ENCODE data around the gene TMEM141. TPM values are rescaled to one million over a fixed set of nuclear protein-coding genes. Genes with fewer than 3 reads are reported as not detected.

Gene TMEM141
- total RNA-seq, 2 donors from 2014 or later: 16.5 to 21.8 TPM

DNA sequence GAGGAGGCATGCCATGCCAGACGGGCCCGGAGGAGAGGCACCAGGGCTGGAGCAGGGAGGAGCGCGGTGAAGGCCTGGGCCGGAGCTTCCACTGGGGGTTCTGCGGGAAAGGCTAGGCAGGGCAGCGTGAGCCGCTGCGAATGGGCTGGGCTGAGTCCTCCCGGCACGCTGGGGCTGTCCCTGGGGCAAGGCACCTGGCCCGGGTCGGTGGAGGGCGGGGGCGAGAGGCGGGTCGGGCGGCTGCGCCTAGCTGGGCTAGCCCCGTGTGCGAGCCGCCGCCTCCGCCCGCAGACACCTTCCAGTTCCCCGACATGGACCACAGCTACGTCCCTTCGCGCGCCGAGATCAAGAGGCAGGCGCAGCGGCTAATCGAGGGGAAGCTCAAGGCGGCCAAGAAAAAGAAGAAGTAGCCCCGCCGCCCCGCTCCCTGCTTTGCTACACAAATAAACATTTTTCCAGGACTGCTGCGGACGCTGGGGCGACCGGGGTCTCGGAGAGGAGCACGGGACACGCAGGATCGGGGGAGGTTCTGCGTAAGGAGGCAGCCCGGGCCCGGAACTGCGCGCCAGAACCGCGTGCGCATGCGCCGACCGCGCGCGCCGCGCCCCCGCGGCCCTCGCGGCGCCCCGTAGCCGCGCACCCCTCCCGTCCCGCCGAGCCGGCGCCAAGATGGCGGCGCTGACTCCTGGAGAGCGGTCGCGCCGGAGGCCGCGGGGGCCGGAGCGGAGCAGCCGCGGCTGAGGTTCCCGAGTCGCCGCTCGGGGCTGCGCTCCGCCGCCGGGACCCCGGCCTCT, 16.3 kb downstream of the TMEM141 start, which contains the start of gene RABL6:
Gene RABL6, plus strand, starts transcription at position 668 of the 794 bp plus-strand sequence. CDS start 249 bp downstream, outside the sequence.
- peak; percentile 91 for ATAC-seq
- H3K4me1 Mint-ChIP-seq: peaks cover 10% of the 10 kb centered on the region
- DNase-seq: peak; percentile 78 to 83 (median 82)

DNA sequence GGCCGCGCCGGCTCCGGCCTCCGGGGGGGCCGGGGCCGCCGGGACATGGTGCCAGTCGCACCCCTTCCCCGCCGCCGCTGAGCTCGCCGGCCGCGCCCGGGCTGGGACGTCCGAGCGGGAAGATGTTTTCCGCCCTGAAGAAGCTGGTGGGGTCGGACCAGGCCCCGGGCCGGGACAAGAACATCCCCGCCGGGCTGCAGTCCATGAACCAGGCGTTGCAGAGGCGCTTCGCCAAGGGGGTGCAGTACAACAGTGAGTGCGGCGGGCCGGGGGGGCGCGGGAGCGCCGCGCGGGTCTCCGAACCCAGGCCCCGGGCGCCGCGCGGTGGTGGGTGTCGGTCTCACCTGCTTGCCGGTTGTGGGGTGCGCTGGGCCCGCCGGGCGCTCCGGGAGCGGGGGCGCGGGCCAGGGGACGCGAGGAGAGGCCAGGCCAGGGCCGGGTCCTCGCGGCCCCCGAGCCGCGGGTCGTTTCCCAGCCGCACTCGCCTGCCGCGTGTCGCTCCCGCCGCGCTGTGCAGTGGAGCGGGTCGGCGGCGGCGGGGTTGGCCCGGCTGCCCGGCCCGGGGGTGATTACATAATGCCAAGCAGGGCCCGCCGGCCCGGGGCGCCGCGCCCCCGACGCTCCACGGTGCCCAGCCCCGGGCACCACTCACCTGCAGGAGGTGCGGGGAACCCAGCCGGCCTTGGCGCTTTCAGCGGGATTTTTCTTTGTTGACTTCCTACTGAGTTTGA, 17.1 kb downstream of the TMEM141 start:
- peak overlapping the region; percentile 83 for H3K27ac Mint-ChIP-seq
- H3K4me1 Mint-ChIP-seq: peaks cover 17% of the 10 kb centered on the region
- ATAC-seq (peak; percentile 53), DNase-seq (peak; percentile 39 to 40 (median 39))
- H3K27me3 Mint-ChIP-seq: no peaks in the 10 kb centered on the region
- peaks cover 2% of the 10 kb centered on the region for H3K36me3 Mint-ChIP-seq (ENCODE audit: low read depth)
- H3K9me3 ChIP-seq (ENCODE audit: control insufficient read depth, low read length, poor library complexity, severe bottlenecking): no peaks in the 10 kb centered on the region
- H3K4me3 Mint-ChIP-seq: peak overlapping the region; percentile 90

More for the DNA sequence above, 16.3 kb downstream of the TMEM141 start, which contains the start of gene RABL6:
- Mint-ChIP-seq H3K27me3 (no peaks in the 10 kb centered on the region), H3K36me3 (ENCODE audit: low read depth) (peaks cover 2% of the 10 kb centered on the region), H3K4me3 (peak within 1 kb of the TSS; percentile 90), H3K27ac (peak within 1 kb of the TSS; percentile 83)
- no peaks in the 10 kb centered on the region for H3K9me3 ChIP-seq (ENCODE audit: control insufficient read depth, low read length, poor library complexity, severe bottlenecking)

DNA sequence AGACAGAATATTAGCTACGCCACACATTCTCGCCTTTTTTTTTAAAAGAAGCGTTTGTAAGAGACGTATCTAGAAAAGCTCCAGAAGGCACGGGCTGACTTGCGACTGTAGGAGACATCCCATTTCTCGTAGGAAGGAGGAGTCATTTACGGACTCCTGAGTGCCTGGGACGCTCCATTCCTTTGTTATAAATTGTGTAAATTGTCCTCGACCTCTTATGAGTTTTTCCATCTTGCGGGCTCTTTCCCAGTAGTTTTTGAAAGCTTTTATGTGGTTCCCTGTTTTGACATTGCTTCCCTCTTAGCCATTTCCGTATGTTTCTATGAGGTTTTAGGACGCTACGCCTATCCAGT, 17.6 kb downstream of the TMEM141 start:
- DNase-seq: no peak
- Mint-ChIP-seq H3K27ac (peak overlapping the region; percentile 83), H3K4me3 (peak overlapping the region; percentile 87)

DNA sequence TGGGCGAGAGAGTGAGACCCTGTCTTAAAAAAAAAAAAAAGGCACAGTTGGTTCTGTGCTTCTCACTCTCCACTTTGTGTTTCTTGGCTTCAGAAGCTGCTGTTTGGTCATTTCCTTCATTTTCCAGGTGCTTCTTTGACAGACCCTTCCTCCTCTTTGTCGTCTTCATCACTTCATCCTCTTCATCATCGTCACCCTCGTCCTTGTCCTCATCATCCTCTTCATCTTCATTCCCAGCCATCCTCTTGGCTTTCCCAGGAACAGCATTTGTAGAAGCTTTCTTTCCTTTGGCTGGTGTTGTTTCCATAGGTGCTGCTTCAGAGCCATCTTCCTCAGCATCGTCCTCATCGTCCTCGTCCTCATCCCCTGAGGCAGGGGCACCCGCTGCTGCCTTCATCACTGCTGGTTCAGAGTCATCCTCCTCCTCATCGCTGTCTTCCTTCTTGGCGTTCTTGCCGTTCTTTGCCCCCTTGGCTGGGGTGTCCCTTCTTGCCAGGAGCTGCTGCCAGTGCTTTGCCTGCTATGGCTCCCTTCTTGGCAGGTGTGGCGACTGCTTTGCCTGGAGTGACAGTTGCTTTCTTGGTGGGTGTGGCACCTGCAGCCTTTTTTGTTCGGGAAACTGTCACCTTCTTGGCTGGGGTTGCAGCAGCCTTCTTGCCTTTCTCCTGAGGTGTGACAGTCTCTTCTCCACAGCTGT, 23.7 kb downstream of the TMEM141 start:
- DNase-seq (no peak), ATAC-seq (no peak)
- H3K36me3 Mint-ChIP-seq (ENCODE audit: low read depth): peaks cover 5% of the 10 kb centered on the region
- peak overlapping the region; percentile 34 for H3K27ac Mint-ChIP-seq
- H3K27me3 Mint-ChIP-seq: no peaks in the 10 kb centered on the region
- H3K9me3 ChIP-seq (ENCODE audit: control insufficient read depth, low read length, poor library complexity, severe bottlenecking): no peaks in the 10 kb centered on the region
- no peak overlapping the region for H3K4me3 Mint-ChIP-seq
- peaks cover 24% of the 10 kb centered on the region for H3K4me1 Mint-ChIP-seq

More for the DNA sequence above, 17.6 kb downstream of the TMEM141 start:
- no peak for ATAC-seq
- Mint-ChIP-seq H3K27me3 (no peaks in the 10 kb centered on the region), H3K36me3 (ENCODE audit: low read depth) (no peaks in the 10 kb centered on the region), H3K4me1 (peaks cover 16% of the 10 kb centered on the region)
- H3K9me3 ChIP-seq (ENCODE audit: control insufficient read depth, low read length, poor library complexity, severe bottlenecking): no peaks in the 10 kb centered on the region

DNA sequence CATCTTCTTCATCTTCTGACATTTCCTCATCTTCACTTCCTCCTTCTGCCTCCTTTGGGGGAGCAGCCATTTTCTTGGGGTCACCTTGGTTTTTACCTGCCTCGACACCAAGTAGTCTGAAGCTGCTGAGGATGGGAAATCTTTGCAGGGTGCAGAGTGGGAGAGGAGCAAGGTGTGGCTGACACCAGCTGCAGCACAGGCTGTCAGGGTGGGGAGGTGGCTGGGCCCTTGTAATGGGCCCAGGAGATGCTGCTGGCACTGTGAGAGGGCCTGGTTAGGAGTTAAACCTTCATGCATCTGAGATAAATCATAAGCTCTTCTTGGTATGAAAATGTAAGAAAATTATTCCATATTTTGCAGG, 24.3 kb downstream of the TMEM141 start:
- Mint-ChIP-seq H3K4me3 (no peak overlapping the region), H3K27ac (peak overlapping the region; percentile 34), H3K4me1 (peaks cover 24% of the 10 kb centered on the region)

DNA sequence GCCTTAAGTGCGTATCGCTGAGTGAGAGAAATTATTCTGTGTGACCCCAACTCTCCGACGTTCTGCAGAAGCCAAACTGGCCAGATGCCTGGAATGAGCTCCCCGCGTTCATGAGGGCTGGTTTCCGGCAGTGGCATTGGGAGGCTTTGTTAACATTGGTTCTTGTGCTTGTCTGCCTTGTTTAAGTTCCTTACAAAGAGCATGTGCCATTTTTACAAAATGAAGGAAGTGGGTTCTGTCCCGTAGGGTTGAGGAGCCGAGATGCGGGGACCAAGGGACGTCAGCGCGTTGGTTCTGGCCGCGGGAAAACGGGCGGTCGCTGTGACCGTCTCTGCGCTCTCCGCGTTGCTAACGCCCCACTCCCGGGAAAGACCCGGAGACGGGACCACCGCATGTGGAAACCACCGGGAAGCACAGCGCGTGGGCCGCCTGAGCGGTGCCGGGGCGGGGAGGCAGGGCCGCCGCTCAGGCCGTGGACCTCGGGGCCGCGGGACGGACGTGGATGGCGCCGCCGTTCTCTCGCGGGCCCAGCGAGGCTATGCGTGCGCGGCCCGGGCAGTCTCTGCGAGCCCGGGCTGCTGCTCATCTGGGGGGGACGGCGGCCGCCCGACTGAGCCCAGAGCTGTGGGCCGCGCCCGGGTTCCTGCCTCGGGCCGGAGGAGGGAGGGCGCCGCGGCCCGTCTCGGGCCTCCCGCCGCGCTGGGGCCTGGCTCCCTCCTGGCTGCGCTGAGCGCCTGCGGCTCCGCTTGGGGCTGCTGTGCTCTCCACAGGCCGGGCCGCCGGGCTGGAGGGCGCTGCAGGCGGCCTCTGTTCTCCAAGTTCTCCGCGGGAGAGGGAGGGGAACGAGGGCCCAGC, 30.1 kb downstream of the TMEM141 start:
- Mint-ChIP-seq H3K27ac (no peak overlapping the region), H3K27me3 (no peaks in the 10 kb centered on the region), H3K36me3 (ENCODE audit: low read depth) (peaks cover 3% of the 10 kb centered on the region), H3K4me1 (peaks cover 7% of the 10 kb centered on the region), H3K4me3 (peak overlapping the region; percentile 21)
- ATAC-seq: no peak
- no peak for DNase-seq
- no peaks in the 10 kb centered on the region for H3K9me3 ChIP-seq (ENCODE audit: control insufficient read depth, low read length, poor library complexity, severe bottlenecking)

More for the DNA sequence above, 24.3 kb downstream of the TMEM141 start:
- ATAC-seq (no peak), DNase-seq (no peak)
- Mint-ChIP-seq H3K36me3 (ENCODE audit: low read depth) (peaks cover 5% of the 10 kb centered on the region), H3K27me3 (no peaks in the 10 kb centered on the region)
- no peaks in the 10 kb centered on the region for H3K9me3 ChIP-seq (ENCODE audit: control insufficient read depth, low read length, poor library complexity, severe bottlenecking)

DNA sequence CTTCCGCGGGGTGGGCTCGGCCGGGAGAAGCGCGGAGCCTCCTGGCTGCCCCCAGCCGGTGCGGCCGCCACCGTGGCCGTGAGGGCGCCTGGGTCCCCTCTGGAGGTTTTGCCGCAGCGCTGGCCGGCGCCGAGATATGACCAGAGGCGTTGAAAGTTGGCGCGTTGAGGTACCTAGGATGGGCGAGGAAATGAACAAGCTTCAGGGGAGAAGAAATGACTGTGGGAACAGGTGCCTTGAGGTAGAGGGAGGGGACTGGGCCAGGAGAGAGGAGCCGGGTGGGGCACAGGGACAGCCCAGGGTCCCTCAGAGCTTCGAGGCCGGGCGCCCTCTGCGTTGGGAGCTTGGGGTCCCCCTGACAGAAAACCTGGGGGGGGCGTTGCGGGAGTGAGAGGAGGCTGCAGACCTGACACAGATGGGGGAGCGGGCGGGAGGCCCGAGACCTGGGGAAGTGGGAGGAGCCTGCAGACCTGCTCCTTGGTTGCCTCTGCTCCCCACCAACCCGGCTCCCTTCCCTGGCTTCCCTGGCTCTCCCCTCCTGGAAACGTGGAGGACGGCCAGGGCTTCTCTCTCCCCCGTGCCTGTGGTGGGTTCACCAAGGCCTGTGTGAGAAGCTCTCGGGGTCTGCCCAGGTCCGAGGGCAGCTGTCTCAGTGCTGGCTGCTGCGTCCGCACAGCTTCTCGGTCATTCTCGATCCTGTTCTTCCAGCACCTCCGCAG, 30.8 kb downstream of the TMEM141 start:
- H3K9me3 ChIP-seq (ENCODE audit: control insufficient read depth, low read length, poor library complexity, severe bottlenecking): no peaks in the 10 kb centered on the region
- Mint-ChIP-seq H3K27me3 (no peaks in the 10 kb centered on the region), H3K4me3 (no peak overlapping the region), H3K4me1 (peaks cover 7% of the 10 kb centered on the region), H3K27ac (no peak overlapping the region), H3K36me3 (ENCODE audit: low read depth) (peaks cover 1% of the 10 kb centered on the region)
- DNase-seq: no peak
- ATAC-seq: no peak

DNA sequence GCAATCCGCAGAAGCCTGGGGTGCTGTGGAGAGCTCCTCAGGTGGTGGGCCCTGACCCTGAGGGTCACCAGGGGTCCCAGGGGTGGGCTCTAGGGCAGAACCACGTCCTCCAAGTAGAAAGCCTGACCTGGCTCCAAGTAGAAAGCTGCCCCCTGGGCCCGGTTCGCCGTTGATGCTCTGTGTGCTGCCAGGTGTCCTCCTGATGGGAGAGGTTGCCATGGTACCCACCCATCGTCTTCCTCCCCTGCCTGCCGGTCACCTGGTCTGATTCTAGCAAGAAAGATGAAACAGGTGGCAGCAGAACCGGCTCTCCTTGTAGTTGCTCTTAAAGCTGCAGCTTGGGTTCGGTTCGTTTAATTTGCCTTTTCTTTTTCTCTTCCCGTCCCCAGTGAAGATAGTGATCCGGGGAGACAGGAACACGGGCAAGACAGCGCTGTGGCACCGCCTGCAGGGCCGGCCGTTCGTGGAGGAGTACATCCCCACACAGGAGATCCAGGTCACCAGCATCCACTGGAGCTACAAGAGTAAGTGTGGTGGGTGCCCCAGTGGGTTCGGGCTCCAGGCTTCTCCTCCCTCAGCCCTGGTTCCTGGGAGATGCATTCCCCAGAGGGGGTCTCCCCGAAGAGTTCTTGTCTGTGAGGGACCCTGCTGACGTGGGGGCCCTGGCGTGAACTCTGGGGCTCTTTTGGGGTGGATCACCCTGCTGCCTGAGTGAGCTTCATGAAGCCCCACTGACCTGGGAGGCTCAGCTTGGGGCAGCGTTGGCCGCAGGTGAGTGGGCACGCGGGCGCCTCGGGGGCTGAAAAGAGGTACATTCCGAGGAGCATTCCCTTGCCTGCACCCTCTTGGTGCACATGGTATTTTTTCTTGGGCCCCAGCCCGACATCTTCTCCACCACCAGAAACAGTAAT, 32.2 kb downstream of the TMEM141 start:
- H3K4me1 Mint-ChIP-seq: peaks cover 6% of the 10 kb centered on the region
- no peaks in the 10 kb centered on the region for H3K27me3 Mint-ChIP-seq
- ATAC-seq (no peak), DNase-seq (no peak)
- H3K4me3 Mint-ChIP-seq: no peak overlapping the region
- H3K36me3 Mint-ChIP-seq (ENCODE audit: low read depth): no peaks in the 10 kb centered on the region
- H3K27ac Mint-ChIP-seq: no peak overlapping the region
- no peaks in the 10 kb centered on the region for H3K9me3 ChIP-seq (ENCODE audit: control insufficient read depth, low read length, poor library complexity, severe bottlenecking)

DNA sequence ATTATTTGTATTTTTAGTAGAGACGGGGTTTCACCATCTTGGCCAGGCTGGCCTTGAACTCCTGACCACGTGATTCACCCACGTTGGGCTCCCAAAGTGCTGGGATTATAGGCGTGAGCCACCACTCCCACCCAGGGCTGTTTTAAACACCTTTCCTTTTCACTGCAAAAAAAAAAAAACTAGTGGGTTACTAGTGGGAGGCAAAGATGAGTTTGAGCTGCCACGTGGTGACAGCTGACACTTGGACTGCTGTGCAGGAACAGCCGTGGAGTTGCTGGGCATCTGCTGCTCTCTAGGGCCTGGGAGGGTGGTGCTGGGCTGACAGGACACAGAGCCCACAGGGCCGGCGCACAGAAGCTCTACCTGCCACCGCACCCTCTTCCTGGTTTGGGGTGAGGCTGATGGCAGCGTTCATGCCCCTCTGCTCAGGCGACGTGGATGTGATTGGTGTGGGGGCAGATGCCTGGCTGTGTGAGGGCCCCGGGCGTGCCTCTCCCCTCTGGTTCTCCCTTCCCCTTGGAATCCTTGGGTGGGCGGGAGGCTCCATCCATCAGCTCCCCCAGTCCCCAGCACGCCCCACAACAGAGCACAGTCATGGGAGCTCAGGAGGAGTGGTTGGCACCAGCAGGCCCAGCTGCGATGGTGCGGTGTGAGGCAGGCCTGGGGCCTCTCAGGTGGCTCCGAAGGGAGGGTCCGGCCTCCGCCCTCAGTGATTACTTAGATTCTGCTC, 33.5 kb downstream of the TMEM141 start:
- H3K36me3 Mint-ChIP-seq (ENCODE audit: low read depth): no peaks in the 10 kb centered on the region
- no peak overlapping the region for H3K4me3 Mint-ChIP-seq
- H3K9me3 ChIP-seq (ENCODE audit: control insufficient read depth, low read length, poor library complexity, severe bottlenecking): no peaks in the 10 kb centered on the region
- peaks cover 4% of the 10 kb centered on the region for H3K4me1 Mint-ChIP-seq
- ATAC-seq: no peak
- DNase-seq: no peak
- H3K27ac Mint-ChIP-seq: no peak overlapping the region
- H3K27me3 Mint-ChIP-seq: no peaks in the 10 kb centered on the region

DNA sequence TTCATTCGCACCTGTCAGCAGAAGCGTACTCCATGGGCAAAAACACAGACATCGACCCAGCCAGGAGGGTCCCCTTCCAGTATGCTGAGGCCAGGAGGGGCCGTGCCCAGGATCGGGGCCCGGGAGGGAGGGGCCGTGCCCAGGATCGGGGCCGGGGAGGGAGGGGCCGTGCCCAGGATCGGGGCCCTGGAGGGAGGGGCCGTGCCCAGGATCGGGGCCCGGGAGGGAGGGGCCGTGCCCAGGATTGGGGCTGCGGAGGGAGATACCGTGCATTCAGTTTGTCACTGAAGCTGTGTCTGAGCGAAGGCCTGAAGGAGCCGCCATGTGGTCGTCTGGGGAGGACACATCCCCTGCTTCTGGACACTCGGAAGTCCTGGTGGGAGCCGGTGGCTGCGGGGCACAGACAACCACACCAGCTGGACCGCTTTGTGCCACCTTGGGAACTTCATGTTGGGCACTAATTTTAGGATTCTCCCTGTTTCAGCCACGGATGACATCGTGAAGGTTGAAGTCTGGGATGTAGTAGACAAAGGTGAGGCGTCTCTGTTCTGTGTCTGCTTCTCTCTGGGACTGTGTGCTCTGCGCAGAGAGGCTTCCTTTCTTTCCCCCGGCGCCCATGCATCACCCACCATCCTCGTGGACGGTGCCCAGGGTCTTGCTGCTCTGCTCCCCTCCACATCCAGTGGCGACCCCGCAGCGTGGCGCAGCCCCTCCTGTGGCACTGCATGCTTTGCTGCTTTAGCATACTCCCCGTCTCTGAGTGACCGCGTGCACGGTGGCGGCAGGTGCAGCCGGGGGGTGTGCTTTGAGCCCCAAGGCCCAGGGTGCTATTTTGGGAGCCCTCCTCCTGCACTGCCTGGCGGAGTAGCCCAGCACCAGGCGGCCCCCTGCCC, 34.4 kb downstream of the TMEM141 start:
- Mint-ChIP-seq H3K27ac (no peak overlapping the region), H3K4me3 (no peak overlapping the region), H3K27me3 (no peaks in the 10 kb centered on the region), H3K4me1 (peaks cover 4% of the 10 kb centered on the region), H3K36me3 (ENCODE audit: low read depth) (no peaks in the 10 kb centered on the region)
- DNase-seq: no peak
- ATAC-seq: no peak
- no peaks in the 10 kb centered on the region for H3K9me3 ChIP-seq (ENCODE audit: control insufficient read depth, low read length, poor library complexity, severe bottlenecking)

Measured in T-helper 17 cell (primary cell).